HG03280 (cell line): Measurements from ENCODE around the gene KDM5A.

ENCODE experiments used
- ATAC-seq: cut with Tn5 transposase; IDR thresholded peaks from one replicate; pipeline ENCODE4 v1.9.1; 2021; ENCODE audit warnings: mild to moderate bottlenecking, moderate library complexity; ENCODE audit not compliant: unreplicated experiment

The KDM5A gene

DNA sequence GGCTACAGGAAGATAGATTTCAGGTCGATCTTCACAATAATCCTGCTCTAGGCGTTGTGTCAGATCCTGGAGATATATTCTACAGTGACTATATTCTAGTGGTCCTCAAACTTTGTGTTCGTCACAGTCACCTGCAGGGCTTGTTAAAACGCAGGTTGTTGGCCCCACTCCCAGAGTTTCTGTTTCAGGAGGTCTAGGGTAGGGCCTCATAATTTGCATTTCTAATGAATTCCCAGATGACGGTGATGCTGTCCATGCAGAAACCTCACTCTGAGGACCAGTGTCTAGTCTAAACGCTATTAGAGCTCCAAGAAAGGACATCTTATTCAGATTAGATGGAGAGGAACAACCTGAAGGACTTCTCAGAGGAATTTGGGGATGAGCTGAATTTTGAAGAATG, 113.3 kb downstream of the KDM5A start:
- no peak for ATAC-seq

DNA sequence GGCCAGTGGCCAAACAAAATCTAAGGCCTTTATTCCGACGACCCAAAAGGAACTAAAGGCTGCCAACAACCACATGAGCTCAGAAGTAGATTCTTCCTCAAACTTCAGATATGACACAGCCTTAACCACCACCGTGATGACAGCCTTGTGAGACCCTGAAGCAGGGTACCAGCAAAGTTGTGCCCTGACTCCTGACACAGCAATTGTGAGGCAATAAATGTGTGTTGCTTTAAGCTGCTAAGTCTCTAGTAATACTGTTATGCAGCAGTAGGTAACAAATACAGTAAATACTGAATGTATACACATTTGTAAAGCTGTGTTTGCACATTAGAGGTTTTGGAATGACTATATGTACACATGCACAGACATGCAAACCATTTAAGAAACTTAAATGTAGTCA, 115.7 kb downstream of the KDM5A start:
- no peak for ATAC-seq

DNA sequence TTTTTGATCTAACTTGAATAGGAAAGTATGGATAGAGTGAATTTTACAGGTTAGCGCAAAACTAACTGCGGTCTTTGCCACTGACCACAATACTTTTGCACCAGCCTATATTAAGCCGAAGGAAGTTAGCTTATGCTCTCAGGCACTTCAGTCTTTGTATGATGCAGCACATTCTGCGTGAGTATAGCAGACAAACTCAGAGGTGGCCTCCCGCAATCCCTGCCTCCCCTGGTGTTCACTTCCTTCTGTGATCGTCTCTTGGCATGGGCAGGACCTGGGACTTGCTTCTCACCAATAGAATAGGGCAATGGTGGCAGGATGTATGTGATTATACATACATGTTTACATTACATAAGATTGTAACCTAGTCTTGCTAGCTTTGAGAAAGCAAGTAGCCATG, 116.2 kb downstream of the KDM5A start:
- no peak for ATAC-seq

DNA sequence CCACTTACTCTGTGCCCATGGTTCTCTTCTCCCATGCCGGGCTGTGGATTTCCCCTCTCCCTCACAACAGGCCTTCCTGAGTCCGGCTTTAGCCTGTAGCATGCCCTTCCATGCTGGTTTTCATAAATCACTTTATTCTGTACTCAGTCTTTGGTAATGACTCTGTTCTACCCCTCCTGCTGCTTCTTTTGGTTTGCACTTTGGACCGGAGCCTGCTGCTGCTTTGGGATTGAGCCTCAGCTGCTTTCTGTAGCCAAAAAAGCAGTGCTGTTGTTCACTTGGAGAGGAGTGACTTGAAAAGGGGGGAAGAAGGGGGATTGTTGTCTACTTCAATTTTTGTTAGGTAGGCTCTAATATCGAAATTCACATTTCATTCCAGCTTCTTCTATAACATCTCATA, 118.0 kb downstream of the KDM5A start:
- no peak for ATAC-seq

DNA sequence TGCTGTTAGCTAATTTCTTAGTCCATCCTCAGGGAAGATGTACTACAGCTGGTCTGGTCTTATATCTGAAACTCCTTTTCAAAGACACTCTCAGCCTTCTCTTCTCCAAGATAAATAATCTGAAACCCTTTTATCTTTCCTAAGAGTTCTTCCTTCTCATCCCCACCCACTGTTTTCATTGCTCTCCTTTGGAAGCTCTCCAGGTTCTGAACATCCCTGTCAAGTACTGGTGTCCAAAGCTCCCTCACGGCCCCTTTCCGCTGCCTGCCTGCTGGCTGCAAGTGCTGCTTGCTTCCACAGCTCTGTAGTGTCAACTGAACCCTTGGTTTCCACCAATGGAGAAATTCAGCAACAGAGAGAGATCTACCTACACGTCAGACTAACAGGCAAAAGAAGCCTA, 119.9 kb downstream of the KDM5A start:
- no peak for ATAC-seq

DNA sequence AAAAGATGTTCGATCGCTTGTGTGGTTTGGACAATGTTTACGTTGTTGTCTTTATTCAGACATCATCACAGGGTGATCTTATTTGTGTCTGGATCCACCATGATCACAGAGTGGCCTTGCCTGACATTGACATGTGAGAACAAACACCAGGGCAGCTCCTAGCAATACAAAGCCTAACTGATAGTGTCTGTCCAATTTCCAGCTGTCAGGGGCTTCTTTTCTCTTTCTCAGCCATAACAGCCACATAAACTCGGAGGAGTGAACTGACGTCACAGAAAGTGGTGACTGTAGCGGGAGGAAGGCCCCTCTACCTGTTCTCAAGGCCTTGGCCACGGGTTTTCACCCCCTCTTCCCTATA, 120.7 kb downstream of the KDM5A start:
- no peak for ATAC-seq

DNA sequence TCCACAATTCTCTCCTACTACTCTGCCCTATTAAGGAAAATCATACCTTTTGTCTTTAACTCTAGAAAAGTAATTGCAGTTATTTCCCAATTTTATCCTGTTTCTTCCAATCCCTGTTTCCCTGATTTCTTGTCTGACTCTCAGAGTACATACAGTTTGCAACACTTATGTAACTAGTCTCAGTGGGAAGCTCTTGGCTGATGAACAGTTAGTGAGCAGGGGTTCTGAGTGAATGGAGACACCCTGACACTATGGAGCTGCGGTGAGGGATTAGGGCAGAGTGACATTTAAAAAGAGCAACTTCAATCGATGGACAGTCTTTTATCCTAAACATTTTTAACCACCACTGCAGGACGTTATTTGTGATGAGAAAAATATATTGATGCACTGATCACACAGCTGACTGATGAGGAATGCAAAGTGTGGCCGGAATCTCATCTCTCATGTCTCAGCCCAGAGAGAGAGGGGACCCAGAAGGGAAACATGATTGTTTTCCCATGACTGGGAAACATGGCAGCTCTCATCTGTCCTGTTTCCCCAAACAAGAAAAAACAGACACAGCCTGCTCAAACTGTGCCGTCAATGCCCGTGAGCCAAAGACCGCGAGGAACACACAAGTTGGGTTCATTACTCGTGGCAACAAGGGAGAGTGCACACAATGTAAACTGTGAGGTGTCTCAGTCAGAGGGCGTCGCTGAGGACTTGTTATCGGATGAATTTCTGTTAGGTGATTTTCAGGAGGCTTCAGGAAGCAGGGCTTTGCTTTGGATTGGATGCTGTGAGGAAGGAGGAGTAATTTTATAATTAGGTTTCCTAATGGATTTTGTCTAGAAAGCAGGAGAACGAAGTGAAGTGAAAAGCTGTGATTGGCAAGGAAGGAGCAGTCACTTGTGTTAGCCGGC, 121.3 kb downstream of the KDM5A start:
- ATAC-seq = no peak

DNA sequence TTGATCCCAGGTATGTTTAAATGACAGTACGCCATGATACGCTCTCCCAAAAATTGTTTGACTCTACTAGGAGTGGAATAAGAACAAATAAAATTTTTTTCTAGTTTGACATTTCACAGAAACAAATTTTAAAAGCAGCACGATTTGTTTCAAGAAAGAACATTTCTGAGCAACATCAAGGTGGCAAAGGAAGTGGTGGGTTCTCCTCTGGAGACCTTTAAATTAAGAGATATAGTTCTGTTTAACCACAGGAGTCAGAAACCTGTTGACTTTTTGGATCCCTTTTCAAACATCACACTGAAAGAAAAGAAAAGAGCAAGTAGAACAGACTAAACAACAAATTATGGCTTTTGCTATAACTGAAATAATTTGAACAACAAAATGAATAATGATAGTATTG, 124.0 kb downstream of the KDM5A start:
- no peak for ATAC-seq

DNA sequence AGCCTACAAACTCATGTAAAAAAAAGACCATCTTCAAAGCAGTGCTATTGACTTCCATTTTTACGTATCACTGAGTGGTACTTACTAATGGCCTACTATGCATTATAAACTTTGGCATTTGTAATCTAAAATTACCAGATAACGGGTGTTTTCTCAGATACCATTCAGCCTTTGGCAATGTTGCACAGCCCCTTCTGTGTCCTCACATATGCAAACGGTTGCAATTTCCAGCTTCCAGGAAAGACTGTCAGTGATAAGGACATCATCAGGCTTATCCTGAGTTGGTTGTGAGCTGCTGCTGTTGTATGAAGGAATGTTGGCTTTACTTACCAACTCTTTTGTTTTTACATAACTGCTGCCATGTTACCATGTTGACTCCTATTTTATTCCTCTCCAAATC, 124.9 kb downstream of the KDM5A start:
- no peak for ATAC-seq

DNA sequence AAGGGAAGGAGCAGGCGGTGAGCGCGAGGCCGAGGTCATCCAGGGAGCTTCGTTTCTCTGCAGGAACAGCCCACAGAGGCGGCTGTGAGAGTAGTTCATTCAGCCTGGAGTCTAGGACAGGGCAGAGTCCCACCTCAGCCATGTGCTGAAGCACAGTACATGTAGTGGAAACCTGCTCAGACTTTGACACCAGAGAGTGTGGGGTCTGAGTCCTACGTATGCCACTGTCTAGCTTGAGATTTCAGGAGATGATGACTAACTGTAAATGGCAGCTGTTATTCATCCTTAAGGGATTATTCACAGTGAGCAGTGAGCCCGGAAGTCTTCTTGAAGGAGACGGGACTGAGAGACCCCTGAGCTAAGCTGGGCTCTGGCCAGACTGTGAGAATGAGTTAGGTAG, 125.5 kb downstream of the KDM5A start:
- ATAC-seq = no peak

DNA sequence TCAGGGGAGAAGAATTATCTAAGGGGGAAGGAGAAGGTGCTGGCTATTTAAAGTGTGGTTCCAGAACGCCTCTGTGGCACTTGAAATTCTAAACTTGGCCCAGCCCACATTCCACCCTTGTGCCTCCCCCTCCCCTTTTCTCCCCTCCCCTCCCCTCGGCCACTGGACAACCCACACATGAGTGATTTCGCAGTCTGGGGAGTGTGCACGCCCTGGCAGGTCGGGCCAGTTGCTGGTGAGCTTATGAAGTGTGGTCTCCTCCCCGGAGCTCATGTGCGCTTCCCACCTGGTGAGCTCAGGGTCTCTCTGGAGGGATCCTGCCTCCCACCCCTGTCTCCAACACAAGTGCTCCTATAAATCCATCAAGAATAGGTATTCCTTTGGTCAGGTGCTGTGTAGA, 126.3 kb downstream of the KDM5A start, which contains the start of gene SLC6A13:
SLC6A13 (minus strand) TSS at position 20 of the 400 bp plus-strand sequence. CDS start 2,784 bp downstream, outside the sequence.
- ATAC-seq = no peak

DNA sequence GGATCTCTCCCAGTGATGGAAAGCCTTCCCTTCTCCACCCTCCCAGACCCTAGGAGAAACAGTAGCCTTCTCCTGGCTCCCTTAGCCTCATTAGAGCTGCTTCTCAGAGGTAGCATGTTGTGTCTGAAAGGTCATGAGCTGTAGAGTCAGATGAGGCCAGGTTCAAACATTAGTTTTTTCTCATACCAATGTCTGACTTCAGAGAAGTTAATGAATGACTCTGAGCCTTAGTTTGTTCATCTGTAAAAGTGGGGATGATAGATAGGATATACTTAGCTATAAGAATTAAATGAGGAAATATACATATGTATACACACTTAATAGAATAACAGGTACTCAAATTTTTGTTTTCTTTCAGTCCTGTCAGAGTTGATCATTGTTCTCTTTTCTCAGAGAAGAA, 127.0 kb downstream of the KDM5A start:
- ATAC-seq = no peak

DNA sequence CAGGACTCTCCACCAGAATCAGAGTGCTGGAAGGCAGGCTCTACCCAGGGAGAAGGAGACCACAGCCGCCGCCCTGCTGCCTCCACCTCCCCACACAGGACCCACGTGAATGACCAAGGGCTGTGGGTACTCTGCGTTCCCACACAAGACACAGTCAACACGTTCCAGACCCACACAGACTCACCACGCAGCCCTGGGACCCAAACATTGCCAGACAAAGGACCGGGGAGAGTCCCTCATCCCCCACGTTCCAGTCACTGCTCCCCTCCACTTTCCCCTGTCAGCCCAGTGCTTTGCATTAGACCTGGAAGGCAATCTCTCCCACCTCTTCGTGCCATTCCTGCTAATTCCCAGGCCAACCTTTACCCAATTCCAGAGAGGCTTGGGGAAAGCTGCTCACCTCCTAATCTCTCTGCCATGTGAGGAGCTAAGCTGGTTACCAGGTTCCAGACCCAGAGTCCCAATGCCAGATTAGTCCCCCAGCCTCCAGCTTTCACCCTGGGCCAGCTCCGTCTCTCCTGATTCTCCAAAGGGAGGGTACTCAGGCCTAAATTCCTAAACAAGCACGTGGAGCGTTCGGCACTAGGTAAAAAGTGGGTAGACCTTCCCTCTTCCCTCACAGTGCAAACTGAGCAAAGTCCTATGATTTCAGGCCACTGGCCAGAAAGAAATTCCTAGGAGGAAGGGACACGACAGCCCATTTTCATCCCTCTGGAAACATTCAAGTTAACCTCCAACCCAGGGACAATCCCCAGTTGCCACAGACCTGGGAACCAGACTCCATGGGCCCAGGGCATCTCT, 131.4 kb downstream of the KDM5A start:
- ATAC-seq = no peak

DNA sequence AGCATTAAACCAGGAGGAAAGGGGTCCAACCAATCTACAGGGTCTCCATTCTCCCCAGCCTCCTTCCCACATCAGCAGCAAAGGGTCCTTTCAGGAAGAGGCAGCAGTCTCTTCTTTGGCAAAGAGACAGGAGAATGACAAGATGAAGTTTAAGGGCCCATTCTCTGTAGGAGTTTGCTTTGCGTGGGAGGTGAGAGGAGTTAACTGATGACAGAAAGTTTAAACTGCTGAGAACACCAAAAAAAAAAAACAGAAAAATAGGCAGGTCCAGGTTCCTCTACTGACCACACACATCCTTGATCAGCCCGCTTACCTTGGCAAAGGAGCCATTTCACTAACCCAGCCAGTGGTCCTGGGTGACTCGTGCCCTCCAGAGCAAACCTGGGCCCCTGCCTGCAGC, 132.2 kb downstream of the KDM5A start:
- no peak for ATAC-seq

DNA sequence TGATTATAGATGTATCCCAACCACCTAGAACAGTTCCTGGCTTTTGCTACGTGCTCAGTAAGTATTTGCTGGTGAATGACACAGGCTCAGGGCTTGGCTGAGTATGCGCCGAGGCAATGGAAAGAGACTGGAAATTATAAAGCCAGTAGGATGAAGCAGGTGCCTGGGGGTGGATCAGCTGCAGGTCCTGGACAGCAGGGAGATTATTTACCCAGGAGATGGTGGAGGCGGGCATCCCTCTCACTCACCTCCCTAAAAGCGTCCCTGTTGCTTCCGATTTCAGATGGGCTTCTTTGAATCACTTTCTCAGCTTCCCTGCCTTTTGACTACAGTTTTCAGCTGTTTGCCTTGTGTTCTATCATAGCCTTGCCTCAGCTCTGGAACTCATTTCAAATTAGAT, 132.9 kb downstream of the KDM5A start:
- no peak for ATAC-seq

DNA sequence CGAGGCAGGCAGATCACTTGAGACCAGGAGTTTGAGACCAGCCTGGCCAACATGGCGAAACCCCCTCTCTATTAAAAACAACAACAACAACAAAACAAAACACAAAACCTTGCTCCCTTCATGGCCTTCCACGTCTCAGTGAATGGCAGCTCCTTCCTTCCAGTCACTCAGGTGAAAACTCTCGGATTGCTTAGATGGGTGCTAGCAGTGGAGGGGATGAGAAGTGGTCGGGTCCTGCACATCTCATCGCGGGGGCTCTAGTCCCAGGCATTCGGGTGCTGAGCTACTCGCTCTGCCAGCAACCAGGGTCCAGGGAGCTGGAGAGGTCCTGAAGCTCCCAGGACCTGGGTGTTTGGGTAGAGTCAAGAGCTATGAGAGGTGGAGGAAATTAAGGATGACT, 134.2 kb downstream of the KDM5A start:
- ATAC-seq = no peak

DNA sequence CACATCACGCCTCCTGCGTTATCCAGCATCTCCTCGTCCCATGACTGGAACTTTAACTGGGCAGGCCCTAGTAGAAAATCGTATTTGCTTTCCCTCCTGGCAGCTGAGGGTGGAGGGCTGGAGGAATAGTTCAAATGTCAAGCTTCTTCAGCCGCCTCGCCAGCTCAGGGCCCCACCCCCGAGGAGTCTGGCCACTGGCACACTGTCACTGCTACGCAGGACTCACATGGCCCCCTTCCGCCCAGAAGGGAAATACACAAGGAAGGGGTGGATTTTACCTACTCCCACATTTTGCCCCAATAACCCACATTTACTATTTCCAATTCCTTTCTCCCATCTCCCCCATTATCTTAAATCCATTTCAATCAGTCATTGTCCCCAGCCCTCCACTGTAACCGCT, 135.1 kb downstream of the KDM5A start:
- ATAC-seq = no peak

DNA sequence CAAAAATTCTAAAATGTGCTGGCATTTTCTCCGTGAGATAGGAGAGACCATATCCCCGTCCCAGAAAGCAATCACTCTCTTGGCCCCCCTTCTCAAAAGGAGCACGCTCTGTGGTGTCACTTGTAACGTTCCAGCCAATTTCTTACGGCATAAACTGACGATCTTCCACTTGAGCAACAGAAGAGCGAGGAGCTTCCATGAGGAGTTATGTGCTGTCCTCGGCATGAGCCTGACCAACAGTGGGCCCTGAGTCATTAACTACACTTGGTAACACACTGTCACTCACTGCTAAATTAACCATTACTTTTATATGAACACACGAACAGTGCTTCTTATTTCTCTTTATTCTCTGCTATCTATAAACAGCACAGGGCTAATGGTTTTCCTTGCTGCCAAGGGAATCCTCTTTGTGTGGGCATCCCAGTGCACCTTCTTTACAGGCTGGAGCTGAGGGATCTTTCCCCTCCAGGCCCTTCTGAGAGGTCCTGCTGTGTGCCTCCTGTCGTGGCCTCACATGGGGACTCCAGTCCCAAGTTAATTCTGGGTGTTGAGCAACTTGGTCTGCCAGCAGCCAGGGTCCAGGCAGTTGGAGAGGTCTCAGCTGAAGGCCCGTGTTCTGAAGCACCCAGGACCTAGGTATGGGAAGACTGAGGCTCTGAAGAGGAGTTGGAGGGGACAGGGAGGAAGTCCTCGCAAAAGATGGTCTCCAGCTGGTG, 135.8 kb downstream of the KDM5A start:
- no peak for ATAC-seq

DNA sequence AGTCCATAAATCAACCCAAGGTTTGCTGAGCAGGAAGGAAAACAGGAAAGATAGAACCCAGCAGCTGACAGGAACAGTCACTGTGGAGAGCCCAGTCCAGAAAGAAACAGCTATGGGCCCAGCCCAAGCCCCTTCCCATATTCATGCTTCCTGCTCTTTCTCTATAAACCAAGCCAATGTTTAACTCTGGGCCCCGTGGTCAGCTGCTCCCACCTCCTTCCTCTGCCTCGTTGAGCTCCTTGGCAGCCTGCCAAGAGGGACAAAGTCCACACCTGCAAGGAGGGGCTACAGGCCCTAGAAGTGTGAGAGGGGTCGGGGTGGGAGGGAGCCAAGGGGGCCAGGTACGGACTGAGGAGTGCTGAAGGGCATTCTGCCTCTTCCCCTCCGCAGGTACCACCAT, 136.5 kb downstream of the KDM5A start:
- no peak for ATAC-seq

DNA sequence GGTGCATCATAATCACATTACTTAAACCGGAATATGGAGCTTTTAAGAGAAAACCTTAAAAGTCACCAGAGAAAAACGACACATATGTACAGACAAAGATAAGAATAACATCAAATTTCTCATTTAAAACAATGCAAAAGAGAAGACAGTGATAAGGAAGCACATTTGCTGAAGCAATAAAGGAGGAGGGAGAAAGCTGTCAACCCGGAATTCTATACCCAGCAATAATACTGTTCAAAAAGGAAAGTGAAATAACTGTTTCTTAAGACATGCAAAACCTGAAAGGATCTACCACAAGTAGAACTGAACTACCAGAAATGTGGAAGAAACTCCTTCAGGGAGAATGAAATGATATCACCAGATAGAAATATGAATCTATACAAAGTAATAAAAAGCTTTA, 141.8 kb downstream of the KDM5A start:
- ATAC-seq = no peak

DNA sequence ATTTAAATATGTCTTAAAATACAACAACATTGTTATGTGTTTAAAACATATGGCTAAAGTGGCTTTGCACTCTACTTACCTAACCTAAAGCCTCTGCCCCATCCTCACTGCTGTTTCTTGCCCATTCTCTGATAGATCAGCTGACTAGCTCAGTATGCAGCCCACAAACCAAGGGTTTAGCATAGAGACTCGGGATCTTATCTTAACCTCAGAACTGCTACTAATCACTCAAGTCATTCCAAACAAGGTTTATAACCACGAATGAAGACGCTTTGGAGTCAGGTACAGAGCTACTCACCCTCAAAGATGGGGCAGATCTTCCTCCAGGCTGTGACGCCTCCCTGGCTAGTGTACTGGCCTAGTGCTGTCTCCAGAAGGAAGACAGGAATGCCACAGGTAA, 145.7 kb downstream of the KDM5A start:
- ATAC-seq = no peak

DNA sequence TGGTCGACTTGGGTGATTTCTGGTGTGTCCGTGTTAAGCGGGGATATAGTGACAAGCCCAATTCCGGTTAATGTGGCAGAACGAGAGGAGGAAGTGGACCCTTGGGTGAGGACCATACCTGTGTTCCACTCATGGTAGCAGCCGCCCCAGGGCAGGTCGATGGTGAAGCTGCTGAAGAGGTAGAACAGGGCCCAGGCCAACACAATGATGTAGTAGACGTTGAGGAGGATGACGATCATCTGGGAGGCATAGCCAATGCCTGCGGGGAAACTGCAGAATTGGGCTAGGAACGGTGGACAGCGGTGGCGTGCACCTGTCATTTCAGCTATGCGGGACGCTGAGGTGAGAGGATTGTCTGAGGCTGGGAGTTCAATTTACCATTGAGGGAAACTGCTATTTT, 146.6 kb downstream of the KDM5A start:
- ATAC-seq = no peak
